Adrenal gland (tissue), 12 donors: ENCODE data around the gene KRTAP12-1. TPM values are rescaled to one million over a fixed set of nuclear protein-coding genes. Genes with fewer than 3 reads are reported as not detected.

Experiments
- DNase-seq, 7 donors: peaks; one replicate each; pipeline ENCODE4 v3.0.0-alpha.2; 2019 to 2020
- H3K27ac ChIP-seq, 5 donors: fragments of 200-600 bp; sonication (generic) in 4 of 5; 1 replicate in 3 of 5; 2 replicates in 2 of 5; pipeline versions ENCODE4 v1.5.1 to v1.8.0; 2016 to 2020; ENCODE audit warnings: mild to moderate bottlenecking in 1 of 5
- H3K27me3 ChIP-seq: fragments of 200-600 bp; 2 replicates; pipeline ENCODE4 v1.8.0; 2021
- H3K36me3 ChIP-seq, 2 donors: fragments of 200-600 bp; replicated peaks in 1 of 2; 1 replicate in 1 of 2; 2 replicates in 1 of 2; pipeline versions ENCODE4 v1.5.1 to v1.8.0; 2018 to 2022
- H3K4me1 ChIP-seq, 2 donors: fragments of 200-600 bp; replicated peaks in 1 of 2; 1 replicate in 1 of 2; 2 replicates in 1 of 2; pipeline versions ENCODE4 v1.5.1 to v1.8.0; 2018 to 2021
- H3K4me3 ChIP-seq, 4 donors: fragments of 200-600 bp; sonication (generic) in 3 of 4; one replicate each; pipeline ENCODE4 v1.5.1; 2016 to 2018
- H3K9me3 ChIP-seq, 3 donors: fragments of 200-600 bp; sonication (generic) in 1 of 3; replicated peaks in 1 of 3; 1 replicate in 2 of 3; 2 replicates in 1 of 3; pipeline versions ENCODE4 v1.5.1 to v1.8.0; 2016 to 2021
- CTCF ChIP-seq, 6 experiments: fragments of 450-650 bp in 4 of 6; fragments of 200-600 bp in 2 of 6; sonication (generic) in 1 of 6; IDR thresholded peaks; 1 replicate in 5 of 6; 2 replicates in 1 of 6; pipeline versions ENCODE4 v1.5.1 to v1.8.0; 2016 to 2021; ENCODE audit warnings: antibody characterized with exemption in 6 of 6, mild to moderate bottlenecking in 2 of 6, moderate library complexity in 1 of 6
- POLR2A ChIP-seq, 2 donors: fragments of 450-650 bp; IDR thresholded peaks; one replicate each; pipeline ENCODE4 v1.6.1; 2017; ENCODE audit warnings: antibody characterized with exemption in 2 of 2, mild to moderate bottlenecking in 2 of 2, moderate library complexity in 1 of 2
- WGBS, 4 donors: extraction: QIAGEN DNeasy Blood & Tissue Kit in 2 of 4; methylation state at CpG; one replicate each; pipeline versions ENCODE4 v1.1.5 to v1.1.7; 2013 to 2017; 5-methylcytosine and 5-hydroxymethylcytosine counted together
- intact Hi-C, 2 donors: fragments of 100-400 bp; cut with DNase I; formaldehyde crosslinking; loops; one replicate each; pipeline versions ENCODE4 v1.14.1 to v1.15.0; 2022 to 2023
- polyA plus RNA-seq, 3 donors: library from polyadenylated mRNA; stranded (reverse); fragments of 200-250 nt in 2 of 3; fragments of 350-450 nt in 1 of 3; fragmentation: Illumina TruSeq in 1 of 3; extraction: RNeasy Lipid Tissue Mini Kit (QIAGEN cat#74804) in 1 of 3; gene quantifications; one replicate each; pipeline ENCODE4 v1.2.3, GENCODE V29; 2013 to 2014
- total RNA-seq, 9 donors: library from RNA; depleted of rRNA in 4 of 9; stranded (reverse); fragments of >200 nt in 4 of 9; fragments of 120-200 nt in 1 of 9; fragmentation: NEBNext Ultra II Directional in 1 of 9; extraction: Animal tissue kit (Norgen Biotek cat#: 25700) in 1 of 9; gene quantifications; one replicate each; pipeline versions ENCODE4 v1.1.0 to v1.2.4, GENCODE V29; 2013 to 2023
- donor health status: healthy with polysubstance abuse.
- donor health status: Bipolar disorder and iron deficiency.
- donor health status: DM: yes; HTN: yes; CAD: no.
- donor health status: DM: no; HTN: no; CAD: no.
- donor health status: DM: no; HTN: no; CAD: no.
- donor health status: DM: yes; HTN: yes; CAD: no.

KRTAP12-1 gene
- total and polyA plus RNA-seq, 12 donors = not detected

- Histone ChIP-seq H3K36me3 (no peaks in the 10 kb centered on the region), H3K9me3 (no peaks in the 10 kb centered on the region), H3K4me3 (no peak overlapping the region), H3K4me1 (no peaks in the 10 kb centered on the region), H3K27ac (no peak overlapping the region), H3K27me3 (peaks cover 39% of the 10 kb centered on the region)
- peak in 1 of 7 donors; percentile 5 for DNase-seq
- intact Hi-C loops = no loop called here
- TF ChIP-seq POLR2A (IDR thresholded peaks at IDR 0.05) (no peak), CTCF (IDR thresholded peaks at IDR 0.05) (no peak)
- WGBS, 4 donors = 19 to 41% (median 24%) methylated on average over 8 of the region's 8 CpGs
Observed at GRCh38 chr21:44714905-44715304, 32.9 kb upstream of the KRTAP12-1 start.

- TF ChIP-seq CTCF (IDR thresholded peaks at IDR 0.05) = no peak
- no peak for TF ChIP-seq POLR2A (IDR thresholded peaks at IDR 0.05)
- Histone ChIP-seq H3K27me3 (peaks cover 50% of the 10 kb centered on the region), H3K27ac (no peak overlapping the region), H3K36me3 (no peaks in the 10 kb centered on the region), H3K4me3 (no peak overlapping the region), H3K9me3 (no peaks in the 10 kb centered on the region), H3K4me1 (no peaks in the 10 kb centered on the region)
- 70 to 85% (median 76%) methylated on average over 9 to 10 of the region's 10 CpGs for WGBS, 4 donors
- intact Hi-C loops = no loop called here
- DNase-seq = peak in 1 of 7 donors; percentile 5
Observed at GRCh38 chr21:44713846-44714245, 31.9 kb upstream of the KRTAP12-1 start.

- Histone ChIP-seq H3K9me3 (no peaks in the 10 kb centered on the region), H3K4me1 (no peaks in the 10 kb centered on the region), H3K36me3 (no peaks in the 10 kb centered on the region), H3K27ac (no peak overlapping the region), H3K27me3 (peaks cover 57% of the 10 kb centered on the region), H3K4me3 (no peak overlapping the region)
- intact Hi-C loops = no loop called here
- TF ChIP-seq POLR2A (IDR thresholded peaks at IDR 0.05) (no peak), CTCF (IDR thresholded peaks at IDR 0.05) (no peak)
- DNase-seq = peak in 2 of 7 donors; percentile 2
- 61 to 67% (median 65%) methylated on average over 9 of the region's 9 CpGs for WGBS, 4 donors
Observed at GRCh38 chr21:44713130-44713529, 31.2 kb upstream of the KRTAP12-1 start.

- Histone ChIP-seq H3K27me3 (peaks cover 62% of the 10 kb centered on the region), H3K4me3 (no peak overlapping the region), H3K9me3 (no peaks in the 10 kb centered on the region), H3K4me1 (no peaks in the 10 kb centered on the region), H3K36me3 (no peaks in the 10 kb centered on the region), H3K27ac (no peak overlapping the region)
- DNase-seq = peak in 2 of 7 donors; percentile 4 to 13
- 22 to 45% (median 26%) methylated on average over 11 to 22 of the region's 22 CpGs for WGBS, 4 donors
- no peak for TF ChIP-seq POLR2A (IDR thresholded peaks at IDR 0.05)
- TF ChIP-seq CTCF (IDR thresholded peaks at IDR 0.05) = no peak
- intact Hi-C loops = no loop called here
Observed at GRCh38 chr21:44712203-44713028, 30.5 kb upstream of the KRTAP12-1 start.
